Skin epidermis (tissue), 12 donors: Measurements from ENCODE around the gene TIMM8B.
A peak's percentile ranks its signal among the peaks of the same experiment; 100 is the strongest.
"Not testable (repeated sequence)": the region's sequence is repeated elsewhere in the genome, so short reads cannot be mapped to it uniquely, and the experiment has no call there.

Source experiments
- H3K27ac ChIP-seq, 21 experiments: fragments of 200-600 bp; sonication (generic) in 11 of 21; one replicate each; pipeline ENCODE4 v1.5.0; 2020; ENCODE audit warnings: mild to moderate bottlenecking in 3 of 21, inconsistent platforms in 2 of 21, moderate library complexity in 2 of 21
- H3K4me3 ChIP-seq, 7 experiments: fragments of 200-600 bp; sonication (generic) in 2 of 7; one replicate each; pipeline ENCODE4 v1.5.0; 2020; ENCODE audit warnings: inconsistent platforms in 2 of 7, mild to moderate bottlenecking in 2 of 7, moderate library complexity in 1 of 7

The TIMM8B gene

DNA sequence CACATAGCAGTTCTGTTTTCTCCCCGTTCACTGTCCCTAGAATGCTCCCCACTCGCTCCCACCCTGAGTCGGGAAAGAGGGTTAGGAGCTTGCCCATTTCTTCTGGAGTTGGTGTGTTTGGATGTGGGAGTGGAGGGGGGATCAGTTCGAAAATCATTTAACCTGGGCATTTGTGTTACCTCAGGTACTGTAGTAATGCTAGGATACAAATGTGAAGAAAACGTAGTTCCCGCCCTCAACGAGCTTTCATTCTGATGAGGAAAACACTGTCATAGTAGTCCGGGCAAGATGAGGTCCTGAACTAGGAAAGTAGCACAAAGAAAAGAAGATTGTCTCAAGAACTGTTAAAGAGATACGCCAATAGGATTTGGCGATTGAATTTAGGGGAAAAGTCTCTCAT lies 656 bp upstream of the TIMM8B start:
- peak overlapping the region; percentile 56 to 94 (median 65) for H3K4me3 ChIP-seq
- H3K27ac ChIP-seq = peak overlapping the region in 20 of 21 experiments; percentile 65 to 93 (median 86)

DNA sequence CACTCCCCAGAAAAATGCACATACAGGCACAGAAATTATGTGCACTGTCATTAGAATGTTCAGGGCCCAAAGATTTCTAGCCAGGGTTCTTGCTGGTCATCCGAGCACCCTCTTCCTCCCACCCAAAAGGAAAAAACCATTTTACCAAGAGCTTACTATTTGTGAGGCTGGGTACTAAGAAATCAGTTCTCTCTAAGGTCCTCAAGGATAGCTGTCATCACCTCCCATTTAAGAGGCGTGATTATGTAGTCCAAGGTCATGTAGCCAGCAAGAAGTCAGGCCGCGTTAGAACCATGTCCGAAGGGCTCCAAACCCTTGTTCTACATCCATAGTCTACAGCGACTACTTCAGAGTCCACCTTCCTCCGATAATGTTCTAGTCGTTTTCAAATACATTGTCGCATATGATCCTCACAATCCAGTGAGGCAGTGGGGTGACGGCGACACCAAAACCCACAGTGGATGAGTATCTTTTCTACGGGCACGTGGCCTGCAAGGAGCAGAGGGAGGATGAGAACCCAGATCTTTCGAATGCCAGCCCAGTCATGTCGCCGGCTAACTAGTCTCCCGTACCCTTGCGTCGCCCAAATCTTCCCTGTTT lies 634 bp downstream of the TIMM8B start:
- H3K4me3 ChIP-seq = peak overlapping the region; percentile 56 to 94 (median 65)
- peak overlapping the region; percentile 54 to 90 (median 85) for H3K27ac ChIP-seq

DNA sequence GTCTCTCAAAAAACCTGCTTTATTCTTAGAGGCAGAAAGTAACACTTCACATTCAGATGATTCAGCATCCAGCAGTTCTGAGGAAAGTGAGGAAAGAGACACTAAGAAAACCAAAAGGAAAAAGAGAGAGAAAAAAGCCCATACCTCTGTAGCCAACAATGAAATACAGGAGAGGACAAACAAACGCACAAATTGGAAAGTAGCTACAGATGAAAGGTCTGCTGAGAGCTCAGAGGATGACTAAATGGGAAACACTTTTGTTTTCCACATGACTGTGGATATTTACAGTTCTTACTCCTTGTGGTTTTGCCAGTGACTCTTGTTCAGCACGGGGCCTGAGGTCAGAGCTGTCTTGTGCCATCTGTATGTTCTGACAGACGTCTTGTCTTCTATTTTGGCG lies 3.8 kb downstream of the TIMM8B start:
- H3K4me3 ChIP-seq = no peak overlapping the region
- no peak overlapping the region for H3K27ac ChIP-seq

DNA sequence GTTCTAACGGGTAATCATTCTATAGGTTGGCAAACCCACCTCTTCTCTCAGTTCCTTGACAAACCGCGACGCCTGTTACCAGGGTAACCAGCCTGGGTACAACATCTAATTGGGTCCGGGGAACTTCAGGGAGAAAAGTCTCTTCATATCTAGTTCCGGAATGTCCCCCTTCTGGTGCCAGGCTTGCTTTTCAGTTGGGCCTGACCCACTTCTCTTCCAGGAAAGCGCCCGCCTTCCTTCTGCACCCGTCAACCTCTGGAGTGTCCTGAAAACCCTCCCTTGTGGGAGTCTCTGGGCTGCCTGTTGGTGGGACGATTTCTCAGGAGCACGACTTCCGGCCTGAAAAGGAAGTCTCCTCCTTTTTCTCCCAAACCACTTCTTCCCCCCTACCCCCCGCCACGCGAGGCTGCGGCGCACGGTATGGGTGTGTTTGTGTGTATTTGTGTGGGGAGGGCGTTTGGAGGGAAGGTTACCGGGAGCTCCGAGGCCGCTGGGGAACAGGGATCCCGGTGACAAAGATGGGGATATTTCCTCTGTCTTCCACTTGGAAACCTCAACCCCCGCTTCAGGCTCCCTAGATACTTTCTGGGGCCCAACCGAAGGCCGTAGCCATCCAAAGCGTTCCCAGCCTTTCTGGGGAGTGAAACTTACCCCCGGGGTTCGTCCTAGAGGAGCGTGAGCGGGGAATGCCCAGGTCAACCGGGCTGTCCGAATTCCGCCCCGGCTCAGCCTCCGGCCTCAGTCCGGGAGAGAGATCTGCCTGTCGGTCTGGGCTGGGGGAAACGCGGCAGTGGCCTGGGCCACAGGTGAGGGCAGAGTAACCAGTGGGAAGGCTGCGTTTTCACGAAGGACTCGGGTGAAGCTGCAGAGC lies 12.4 kb downstream of the TIMM8B start, which contains the start of the genes NKAPD1 and PIH1D2:
Gene NKAPD1 (plus strand): TSS at position 359 of the 871 bp plus-strand sequence. CDS start 1,276 bp downstream, outside the sequence.
Gene PIH1D2 (minus strand): TSS at position 77 of the 871 bp plus-strand sequence. CDS start 843 bp downstream, outside the sequence.
- Histone ChIP-seq H3K4me3 (peak within 1 kb of the TSS; percentile 78 to 95 (median 90)), H3K27ac (peak within 1 kb of the TSS; percentile 52 to 98 (median 95))

DNA sequence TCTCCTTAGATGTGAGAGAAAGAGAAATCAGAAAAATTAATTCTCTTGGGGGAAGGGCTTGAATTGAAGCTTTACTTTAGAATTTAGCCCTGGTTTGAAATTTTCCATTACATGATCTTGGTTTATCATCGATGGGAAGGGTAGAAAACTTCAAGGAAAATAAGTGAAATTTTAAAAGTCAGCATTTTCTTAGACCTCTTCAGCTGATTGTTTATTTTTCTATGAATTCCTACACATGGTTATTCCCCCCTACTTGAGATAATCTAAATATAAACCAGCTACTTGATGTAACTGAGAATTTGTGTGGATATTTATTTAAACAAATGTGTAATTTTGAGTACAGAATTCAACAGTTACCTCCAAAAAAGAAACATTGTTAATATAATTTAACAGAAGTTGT lies 23.6 kb downstream of the TIMM8B start:
- no peak overlapping the region for H3K4me3 ChIP-seq
- H3K27ac ChIP-seq = no peak overlapping the region

DNA sequence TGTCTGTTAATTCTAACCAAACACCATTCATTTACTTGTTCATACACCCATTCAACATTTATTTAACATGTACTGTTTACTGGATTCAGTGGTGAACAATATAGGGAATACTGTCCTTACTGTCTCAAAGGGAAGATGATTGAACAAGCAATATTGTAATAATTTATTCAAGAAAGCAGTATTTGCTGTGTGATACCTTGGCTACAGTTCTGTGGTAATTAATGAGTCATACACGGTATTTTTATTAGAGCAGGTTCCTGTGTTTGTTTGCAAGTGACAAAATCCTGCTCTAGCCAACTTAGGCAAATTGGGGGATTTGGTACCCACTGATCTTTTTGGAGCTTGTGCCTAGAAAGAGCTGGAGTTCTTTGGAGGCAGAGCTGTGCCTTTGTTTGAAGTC lies 28.5 kb downstream of the TIMM8B start:
- H3K27ac ChIP-seq = no peak overlapping the region
- no peak overlapping the region for H3K4me3 ChIP-seq

DNA sequence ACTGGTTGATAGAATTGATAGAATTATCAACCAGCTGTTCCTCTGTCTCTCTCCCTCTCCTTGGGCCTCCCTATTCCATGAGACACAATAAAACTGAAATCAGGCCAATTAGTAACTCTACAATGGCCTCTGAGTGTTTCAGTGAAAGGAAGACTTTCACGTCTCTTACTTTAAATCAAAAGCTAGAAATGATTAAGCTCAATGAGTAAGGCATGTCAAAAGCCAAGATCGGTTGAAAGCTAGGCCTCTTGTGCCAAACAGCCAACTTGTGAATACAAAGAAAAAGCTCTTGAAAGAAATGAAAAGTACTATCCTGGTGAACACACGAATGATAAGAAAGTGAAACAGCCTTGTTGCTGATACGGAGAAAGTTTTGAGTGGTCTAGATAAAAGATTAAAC lies 29.4 kb downstream of the TIMM8B start:
- H3K27ac ChIP-seq = no peak overlapping the region
- no peak overlapping the region for H3K4me3 ChIP-seq

DNA sequence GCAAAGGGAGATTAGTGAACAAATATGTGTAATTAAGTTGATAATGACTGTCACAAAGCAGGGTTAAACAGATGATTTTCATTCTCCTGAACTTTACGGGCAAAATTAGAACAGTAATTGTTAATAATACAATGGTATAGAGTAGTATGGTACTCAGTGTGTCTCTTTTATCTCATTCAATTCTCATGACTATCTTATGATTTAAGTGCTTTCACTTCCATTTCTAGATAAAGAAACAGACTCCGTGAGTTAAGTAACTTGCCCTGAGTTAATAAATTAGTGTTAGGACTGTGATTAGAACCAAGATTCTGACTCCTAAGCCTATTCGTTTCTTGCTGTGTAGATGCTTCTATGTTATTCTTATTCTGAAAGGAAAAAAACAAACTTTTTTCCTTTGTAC lies 34.8 kb downstream of the TIMM8B start:
- H3K27ac ChIP-seq = no peak overlapping the region
- no peak overlapping the region for H3K4me3 ChIP-seq

DNA sequence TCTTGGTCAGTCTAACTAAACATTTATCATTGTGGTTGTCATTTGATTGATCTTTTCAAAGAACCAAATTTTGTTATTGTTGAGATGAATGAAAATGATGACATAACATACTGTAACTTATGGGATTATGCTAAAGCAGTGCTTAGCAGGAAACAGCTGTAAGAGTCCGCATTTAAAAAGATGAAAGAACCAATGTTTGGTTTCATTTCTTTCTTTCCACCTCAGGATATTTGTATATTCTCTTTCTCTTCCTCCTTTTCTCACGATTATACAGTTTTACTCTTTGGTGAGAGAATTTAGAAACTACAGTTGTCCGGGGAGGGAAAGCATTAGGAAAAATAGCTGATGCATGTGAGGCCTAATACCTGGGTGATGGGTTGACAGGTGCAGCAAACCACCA lies 35.8 kb downstream of the TIMM8B start:
- H3K27ac ChIP-seq = no peak overlapping the region
- no peak overlapping the region for H3K4me3 ChIP-seq

DNA sequence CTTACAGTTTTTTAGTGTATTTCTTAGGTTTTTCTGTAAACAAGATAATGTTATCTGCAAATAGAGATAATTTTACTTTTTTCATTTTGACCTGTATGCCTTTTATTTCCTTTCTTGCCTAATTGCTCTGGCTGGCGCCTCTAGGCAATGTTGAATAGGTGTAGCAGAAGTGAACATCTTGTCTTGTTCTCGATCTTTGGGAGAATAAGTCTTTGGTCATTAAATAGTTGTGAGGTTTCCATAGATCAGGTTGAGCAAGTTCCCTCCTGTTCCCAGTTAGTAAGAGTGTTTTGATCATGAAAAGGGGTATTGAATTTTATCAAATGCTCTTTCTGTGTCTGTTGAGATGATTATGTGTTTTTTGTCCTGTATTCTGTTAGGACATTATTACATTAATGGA lies 36.8 kb downstream of the TIMM8B start:
- Histone ChIP-seq H3K4me3 (no peak overlapping the region), H3K27ac (no peak overlapping the region)

DNA sequence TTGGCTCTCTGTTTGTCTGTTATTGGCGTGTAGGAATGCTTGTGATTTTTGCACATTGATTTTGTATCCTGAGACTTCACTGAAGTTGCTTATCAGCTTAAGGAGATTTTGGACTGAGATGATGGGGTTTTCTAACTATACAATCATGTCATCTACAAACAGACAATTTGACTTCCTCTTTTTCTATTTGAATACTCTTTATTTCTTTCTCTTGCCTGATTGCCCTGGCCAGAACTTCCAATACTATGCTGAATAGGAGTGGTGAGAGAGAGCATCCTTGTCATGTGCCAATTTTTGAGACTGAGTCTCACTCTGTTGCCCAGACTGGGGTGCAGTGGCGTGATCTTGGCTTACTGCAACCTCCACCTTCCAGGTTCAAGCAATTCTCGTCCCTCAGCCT lies 38.3 kb downstream of the TIMM8B start:
- not testable (repeated sequence) for H3K4me3 ChIP-seq, H3K27ac ChIP-seq

DNA sequence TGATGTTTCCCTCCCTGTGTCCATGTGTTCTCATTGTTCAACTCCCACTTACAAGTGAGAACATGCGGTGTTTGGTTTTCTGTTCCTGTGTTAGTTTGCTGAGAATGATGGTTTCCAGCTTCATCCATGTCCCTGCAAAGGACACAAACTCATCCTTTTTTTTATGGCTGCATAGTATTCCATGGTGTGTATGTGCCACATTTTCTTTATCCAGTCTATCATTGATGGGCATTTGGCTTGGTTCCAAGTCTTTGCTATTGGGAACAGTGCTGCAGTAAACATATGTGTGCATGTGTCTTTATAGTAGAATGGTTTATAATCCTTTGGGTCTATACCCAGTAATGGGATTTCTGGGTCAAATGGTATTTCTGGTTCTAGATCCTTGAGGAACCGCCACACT lies 39.9 kb downstream of the TIMM8B start:
- H3K27ac ChIP-seq = not testable (repeated sequence)

DNA sequence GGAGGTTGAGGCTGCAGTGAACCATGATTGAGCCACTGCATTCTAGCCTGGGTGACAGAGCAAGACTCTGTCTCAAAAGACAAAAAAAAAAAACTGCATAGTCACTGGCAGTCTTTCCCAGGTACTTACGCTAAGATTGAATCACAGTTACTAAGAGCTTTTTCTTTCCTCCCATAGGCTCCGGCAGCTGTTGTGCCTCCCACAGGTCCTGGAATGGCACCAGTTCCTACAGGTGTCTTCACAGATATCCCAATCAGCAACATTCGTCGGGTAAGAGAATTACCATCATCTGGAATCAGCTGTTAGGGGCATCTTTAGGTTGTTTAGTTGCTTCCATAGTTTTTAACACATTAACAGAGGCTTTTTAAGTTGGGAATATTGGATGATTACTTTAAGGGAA lies 41.6 kb downstream of the TIMM8B start:
- H3K27ac ChIP-seq = no peak overlapping the region

More for the DNA sequence above, 39.9 kb downstream of the TIMM8B start:
- not testable (repeated sequence) for H3K4me3 ChIP-seq

DNA sequence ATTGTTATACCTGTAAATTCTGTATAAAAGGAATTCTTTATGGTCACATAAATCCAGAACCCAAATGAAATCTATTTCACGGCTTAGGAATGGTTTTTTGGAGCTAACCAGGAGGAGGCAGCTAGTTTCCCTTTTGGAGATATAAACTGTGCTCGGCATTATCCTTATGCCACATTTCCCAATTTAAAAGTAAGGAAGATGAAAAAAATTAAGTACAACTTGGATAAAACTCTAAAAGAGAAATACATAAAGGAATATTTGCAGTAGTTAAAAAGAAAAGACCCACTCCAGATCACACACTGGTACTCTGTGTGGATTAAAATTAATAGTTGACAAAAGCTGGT lies 43.6 kb downstream of the TIMM8B start:
- no peak overlapping the region for H3K27ac ChIP-seq

More for the DNA sequence above, 41.6 kb downstream of the TIMM8B start:
- no peak overlapping the region for H3K4me3 ChIP-seq

DNA sequence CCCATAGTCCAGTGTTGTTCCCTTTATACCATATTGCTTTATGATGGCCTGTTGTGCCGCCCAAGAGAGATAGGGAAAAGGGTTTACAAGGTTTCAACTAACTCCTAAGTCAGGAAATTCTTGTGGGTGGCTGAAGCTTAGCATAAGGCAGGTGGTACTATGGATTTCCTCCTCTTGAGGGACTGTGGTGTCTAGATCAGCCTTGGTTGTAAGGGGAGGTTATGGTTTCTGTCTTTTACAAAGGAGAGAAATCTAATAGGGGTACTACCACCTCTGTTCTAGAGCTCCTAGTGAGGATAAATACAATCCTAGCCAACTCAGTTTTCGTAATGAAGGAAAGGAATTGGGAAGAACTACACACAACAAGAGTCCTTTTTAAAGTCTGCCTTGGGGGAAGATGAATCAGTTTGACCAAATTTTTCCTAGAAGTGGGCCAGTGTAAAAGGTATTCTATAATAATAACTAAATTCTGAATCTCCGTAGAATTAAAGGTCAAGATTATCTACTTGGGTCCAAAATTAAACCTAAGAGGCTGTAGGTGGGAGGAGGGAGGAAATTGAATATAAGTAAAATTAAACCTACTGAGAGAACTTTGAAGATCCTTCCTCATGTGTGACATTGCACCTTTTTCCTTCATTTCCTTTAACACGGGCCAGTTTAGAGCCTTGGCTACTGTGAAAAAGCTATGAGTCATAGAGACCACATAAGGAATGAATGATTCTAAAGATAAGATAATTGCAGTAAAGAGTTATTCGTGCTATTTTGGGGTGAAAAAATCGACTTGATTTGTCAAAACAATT lies 44.2 kb downstream of the TIMM8B start:
- Histone ChIP-seq H3K4me3 (no peak overlapping the region), H3K27ac (no peak overlapping the region)

More for the DNA sequence above, 43.6 kb downstream of the TIMM8B start:
- H3K4me3 ChIP-seq = no peak overlapping the region

DNA sequence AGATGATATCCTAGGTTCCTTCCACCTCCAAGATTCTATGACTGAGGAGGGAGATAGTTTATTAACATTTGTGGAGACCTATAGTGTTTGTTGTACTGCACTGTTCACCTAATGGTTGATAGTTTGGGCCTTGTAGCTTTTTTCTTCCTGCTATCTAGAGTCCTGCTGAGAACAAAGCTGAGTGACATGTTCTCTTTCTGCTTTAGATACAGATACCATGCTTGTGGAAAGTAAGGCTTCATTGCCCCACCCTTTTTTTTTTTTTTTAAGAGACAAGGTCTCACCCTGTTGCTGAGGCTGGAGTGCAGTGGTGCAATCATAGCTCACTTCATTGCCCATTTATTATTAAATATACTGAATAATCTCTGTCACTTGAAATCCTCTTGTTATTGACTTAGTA lies 49.0 kb downstream of the TIMM8B start:
- H3K27ac ChIP-seq = no peak overlapping the region
- H3K4me3 ChIP-seq = no peak overlapping the region
